Measurements from ENCODE around the gene FAM221B. TPM values are rescaled to one million over a fixed set of nuclear protein-coding genes. Genes with fewer than 3 reads are reported as not detected.

Gene FAM221B
- total and polyA plus RNA-seq, 2 of the 4 experiments (the other 2 are of a cell fraction), result not detected

- no peak overlapping the region for H3K18ac ChIP-seq (ENCODE audit: low read depth, low read length)
- no peak overlapping the region for H3K4me2 ChIP-seq (ENCODE audit: low read depth, low read length)
- no peak overlapping the region for H4K8ac ChIP-seq (ENCODE audit: low read depth in 2 of 2, low read length in 2 of 2)
- no peaks in the 10 kb centered on the region for H4K20me1 ChIP-seq (ENCODE audit: insufficient read depth, low read length)
- no peak overlapping the region for H3K23ac ChIP-seq (ENCODE audit: low read depth, low read length)
- H3K14ac ChIP-seq (replicated peaks; ENCODE audit: low read depth, low read length), result no peak overlapping the region
- no peak overlapping the region for H2BK15ac ChIP-seq (ENCODE audit: low read depth, low read length)
- no peaks in the 10 kb centered on the region for H3K79me1 ChIP-seq (ENCODE audit: low read depth in 1 of 2, low read length in 2 of 2)
- no peak overlapping the region for H2BK5ac ChIP-seq (ENCODE audit: low read depth, low read length, poor library complexity, severe bottlenecking)
- H2AK5ac ChIP-seq (ENCODE audit: low read depth, low read length), result no peak overlapping the region
- dilution Hi-C loops (cut with HindIII; ENCODE audit: low sequenced_read_pairs, unreplicated experiment) (no loop called here), intact Hi-C loops (cut with micrococcal nuclease) (no loop called here), in situ Hi-C loops (cut with MboI; ENCODE audit: low sequenced_read_pairs) (no loop called here)
- H3K36me3 ChIP-seq (ENCODE audit: control insufficient read depth, insufficient read depth, low read length), result peaks cover 3% of the 10 kb centered on the region; the same call in 1 of the 2 replicates
- TF ChIP-seq USF2 (IDR thresholded peaks at IDR 0.05; ENCODE audit: low read depth, low read length), result no peak
- TF ChIP-seq MXI1 (IDR thresholded peaks at IDR 0.05; ENCODE audit: borderline replicate concordance, low read depth, low read length), result no peak
- TF ChIP-seq MAFK (IDR thresholded peaks at IDR 0.05; ENCODE audit: low read depth, low read length), result no peak
- TF ChIP-seq POLR2A (IDR thresholded peaks at IDR 0.05; ENCODE audit: low read depth, low read length), result no peak
- no peak for TF ChIP-seq CEBPB (IDR thresholded peaks at IDR 0.05; ENCODE audit: low read depth, low read length)
- no peak for TF ChIP-seq CTCF (conservative IDR thresholded peaks at IDR 0.05; ENCODE audit: low read depth, low read length)
- TF ChIP-seq RFX5 (IDR thresholded peaks at IDR 0.05; ENCODE audit: low read depth, low read length), result no peak
- no peak for TF ChIP-seq MAZ (IDR thresholded peaks at IDR 0.05; ENCODE audit: borderline replicate concordance, low read depth, low read length)
- no peak for TF ChIP-seq ELK1 (IDR thresholded peaks at IDR 0.05; ENCODE audit: borderline replicate concordance, low read depth, low read length)
- TF ChIP-seq BHLHE40 (IDR thresholded peaks at IDR 0.05; ENCODE audit: low read depth, low read length), result no peak
- TF ChIP-seq RCOR1 (IDR thresholded peaks at IDR 0.05; ENCODE audit: insufficient replicate concordance, low read length), result no peak
- TF ChIP-seq SMC3 (IDR thresholded peaks at IDR 0.05; ENCODE audit: low read depth, low read length), result no peak
- TF ChIP-seq RAD21 (IDR thresholded peaks at IDR 0.05; ENCODE audit: low read length), result no peak
- TF ChIP-seq CHD1 (IDR thresholded peaks at IDR 0.05; ENCODE audit: low read depth, low read length), result no peak
- no peak for TF ChIP-seq FOS (IDR thresholded peaks at IDR 0.05; ENCODE audit: low read depth, low read length)
- no peak for TF ChIP-seq NFE2L2 (IDR thresholded peaks at IDR 0.05; ENCODE audit: low read depth, low read length)
- 80% methylated on average over 1 of the region's 7 CpGs; no CpG with 5 or more reads in 1 of the 2 experiments for WGBS, 2 experiments (ENCODE audit: extremely low coverage in 2 of 2, insufficient read length in 1 of 2)
- no peak overlapping the region for H3K56ac ChIP-seq (ENCODE audit: extremely low read depth, insufficient read depth, low read length)
- ATAC-seq (ENCODE audit: low read depth) (no peak), DNase-seq (no peak)
- H3K4me3 ChIP-seq (ENCODE audit: insufficient read depth, low read depth, low read length), result no peak overlapping the region
- no peak overlapping the region for H3K4ac ChIP-seq (ENCODE audit: low read depth, low read length)
- no peaks in the 10 kb centered on the region; the same call in 1 of the 2 replicates for H3K27me3 ChIP-seq (ENCODE audit: control insufficient read depth, insufficient read depth, low read length)
- CTCF ChIA-PET, result no interaction called here
- no peak overlapping the region for H3K27ac ChIP-seq (ENCODE audit: insufficient read depth, low read length)
- no peaks in the 10 kb centered on the region for H3K9me3 ChIP-seq (ENCODE audit: control insufficient read depth, insufficient read depth, low read length)
- no peak overlapping the region for H4K5ac ChIP-seq (ENCODE audit: low read depth, low read length)
- H3K9me1 ChIP-seq (ENCODE audit: insufficient read depth, low read length), result no peaks in the 10 kb centered on the region
- H3K4me1 ChIP-seq (ENCODE audit: control insufficient read depth, insufficient read depth, low read length), result no peaks in the 10 kb centered on the region
- no peak overlapping the region for H2AK9ac ChIP-seq (replicated peaks; ENCODE audit: low read depth, low read length, poor library complexity)
- H4K91ac ChIP-seq (ENCODE audit: insufficient read depth, low read depth, low read length), result no peak overlapping the region
- BruUV-seq (replicated peaks), result no TSS peak
- no peak overlapping the region for H2AFZ ChIP-seq (replicated peaks; ENCODE audit: low read length, poor library complexity)
- no peak overlapping the region for H3K9ac ChIP-seq (ENCODE audit: low read depth, low read length)
- H2BK20ac ChIP-seq (ENCODE audit: low read depth, low read length), result no peak overlapping the region
- POLR2A ChIA-PET (ENCODE audit: unreplicated experiment), result no interaction called here
- no peak overlapping the region for H2BK120ac ChIP-seq (ENCODE audit: low read depth, low read length)
Measured at GRCh38 chr9:35854091-35854762, 25.7 kb upstream of the FAM221B start.
